ENCODE data around the gene IFIT2.

IFIT2 gene

DNA sequence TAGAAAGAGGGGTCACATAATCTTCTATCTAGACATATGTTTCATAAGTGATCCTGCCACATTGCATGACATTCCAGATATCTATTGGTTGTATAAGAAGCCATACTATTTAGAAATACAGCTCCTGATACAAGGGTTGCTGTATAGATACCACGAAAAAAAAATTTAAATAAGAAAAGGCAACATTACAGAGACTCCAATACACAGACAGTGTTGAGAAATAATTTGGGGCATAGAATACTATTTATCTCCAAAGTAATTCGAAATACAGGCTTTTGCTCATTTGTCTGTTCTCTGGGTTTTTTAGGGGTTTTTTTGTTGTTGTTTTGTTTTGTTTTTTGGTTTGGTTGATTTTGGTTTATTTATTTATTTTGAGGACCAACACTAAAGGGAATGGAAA lies 2.6 kb downstream of the IFIT2 start:
- Histone ChIP-seq H3K27me3 (ENCODE audit: insufficient read depth, low read length) (no peaks in the 10 kb centered on the region), H3K4me2 (ENCODE audit: low read length) (no peak overlapping the region), H3K27ac (ENCODE audit: low read depth, low read length, poor library complexity, severe bottlenecking) (no peak overlapping the region), H3K36me3 (ENCODE audit: insufficient read depth, low read length) (no peaks in the 10 kb centered on the region), H3K9ac (ENCODE audit: low read length) (no peak overlapping the region), H3K9me3 (ENCODE audit: low read length) (no peaks in the 10 kb centered on the region), H4K20me1 (ENCODE audit: insufficient read depth, low read length) (no peaks in the 10 kb centered on the region), H3K9me2 (ENCODE audit: low read depth, low read length) (no peaks in the 10 kb centered on the region), H3F3A (ENCODE audit: insufficient read depth, low read length) (no peaks in the 10 kb centered on the region), H3K79me2 (ENCODE audit: insufficient read depth, low read length) (no peaks in the 10 kb centered on the region), H3K4me3 (ENCODE audit: low read depth, low read length, poor library complexity, severe bottlenecking) (no peak overlapping the region), H3K4me1 (ENCODE audit: insufficient read depth, low read length, severe bottlenecking) (peaks cover 14% of the 10 kb centered on the region), H2AFZ (ENCODE audit: low read length) (no peak overlapping the region)
- TF ChIP-seq, protein P1, sequence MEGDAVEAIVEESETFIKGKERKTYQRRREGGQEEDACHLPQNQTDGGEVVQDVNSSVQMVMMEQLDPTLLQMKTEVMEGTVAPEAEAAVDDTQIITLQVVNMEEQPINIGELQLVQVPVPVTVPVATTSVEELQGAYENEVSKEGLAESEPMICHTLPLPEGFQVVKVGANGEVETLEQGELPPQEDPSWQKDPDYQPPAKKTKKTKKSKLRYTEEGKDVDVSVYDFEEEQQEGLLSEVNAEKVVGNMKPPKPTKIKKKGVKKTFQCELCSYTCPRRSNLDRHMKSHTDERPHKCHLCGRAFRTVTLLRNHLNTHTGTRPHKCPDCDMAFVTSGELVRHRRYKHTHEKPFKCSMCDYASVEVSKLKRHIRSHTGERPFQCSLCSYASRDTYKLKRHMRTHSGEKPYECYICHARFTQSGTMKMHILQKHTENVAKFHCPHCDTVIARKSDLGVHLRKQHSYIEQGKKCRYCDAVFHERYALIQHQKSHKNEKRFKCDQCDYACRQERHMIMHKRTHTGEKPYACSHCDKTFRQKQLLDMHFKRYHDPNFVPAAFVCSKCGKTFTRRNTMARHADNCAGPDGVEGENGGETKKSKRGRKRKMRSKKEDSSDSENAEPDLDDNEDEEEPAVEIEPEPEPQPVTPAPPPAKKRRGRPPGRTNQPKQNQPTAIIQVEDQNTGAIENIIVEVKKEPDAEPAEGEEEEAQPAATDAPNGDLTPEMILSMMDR (IDR thresholded peaks at IDR 0.05; ENCODE audit: low read length) = no peak
- no peak for TF ChIP-seq EZH2 (IDR thresholded peaks at IDR 0.05; ENCODE audit: borderline replicate concordance, low read length)

DNA sequence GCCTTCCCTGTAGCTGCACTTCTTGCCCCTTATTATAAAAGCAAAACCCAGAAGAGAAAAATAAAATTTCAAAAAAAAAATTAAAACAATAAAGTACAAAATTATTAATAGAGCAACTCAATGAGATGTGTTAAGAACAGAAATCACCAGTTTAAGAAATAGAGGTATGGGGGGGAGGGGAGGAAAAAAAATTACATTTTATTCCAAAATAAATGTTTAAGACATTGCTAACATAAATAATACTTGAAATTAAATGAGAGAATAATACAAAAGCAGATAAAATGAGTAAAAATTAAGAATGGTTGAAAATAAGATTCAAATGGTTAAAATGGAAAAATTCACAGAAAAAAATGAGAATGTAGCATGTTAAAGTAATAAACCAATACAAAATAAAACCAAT lies 3.1 kb downstream of the IFIT2 start:
- Histone ChIP-seq H3K9ac (ENCODE audit: low read length) (no peak overlapping the region), H3F3A (ENCODE audit: insufficient read depth, low read length) (no peaks in the 10 kb centered on the region), H3K9me2 (ENCODE audit: low read depth, low read length) (no peaks in the 10 kb centered on the region), H3K27me3 (ENCODE audit: insufficient read depth, low read length) (no peaks in the 10 kb centered on the region), H3K9me3 (ENCODE audit: low read length) (no peaks in the 10 kb centered on the region), H3K79me2 (ENCODE audit: insufficient read depth, low read length) (no peaks in the 10 kb centered on the region), H3K27ac (ENCODE audit: low read depth, low read length, poor library complexity, severe bottlenecking) (no peak overlapping the region), H3K36me3 (ENCODE audit: insufficient read depth, low read length) (no peaks in the 10 kb centered on the region), H4K20me1 (ENCODE audit: insufficient read depth, low read length) (no peaks in the 10 kb centered on the region), H3K4me2 (ENCODE audit: low read length) (no peak overlapping the region), H3K4me1 (ENCODE audit: insufficient read depth, low read length, severe bottlenecking) (peaks cover 14% of the 10 kb centered on the region), H2AFZ (ENCODE audit: low read length) (no peak overlapping the region), H3K4me3 (ENCODE audit: low read depth, low read length, poor library complexity, severe bottlenecking) (no peak overlapping the region)
- TF ChIP-seq EZH2 (IDR thresholded peaks at IDR 0.05; ENCODE audit: borderline replicate concordance, low read length) = no peak
- TF ChIP-seq, protein P1 (IDR thresholded peaks at IDR 0.05; ENCODE audit: low read length) = no peak

DNA sequence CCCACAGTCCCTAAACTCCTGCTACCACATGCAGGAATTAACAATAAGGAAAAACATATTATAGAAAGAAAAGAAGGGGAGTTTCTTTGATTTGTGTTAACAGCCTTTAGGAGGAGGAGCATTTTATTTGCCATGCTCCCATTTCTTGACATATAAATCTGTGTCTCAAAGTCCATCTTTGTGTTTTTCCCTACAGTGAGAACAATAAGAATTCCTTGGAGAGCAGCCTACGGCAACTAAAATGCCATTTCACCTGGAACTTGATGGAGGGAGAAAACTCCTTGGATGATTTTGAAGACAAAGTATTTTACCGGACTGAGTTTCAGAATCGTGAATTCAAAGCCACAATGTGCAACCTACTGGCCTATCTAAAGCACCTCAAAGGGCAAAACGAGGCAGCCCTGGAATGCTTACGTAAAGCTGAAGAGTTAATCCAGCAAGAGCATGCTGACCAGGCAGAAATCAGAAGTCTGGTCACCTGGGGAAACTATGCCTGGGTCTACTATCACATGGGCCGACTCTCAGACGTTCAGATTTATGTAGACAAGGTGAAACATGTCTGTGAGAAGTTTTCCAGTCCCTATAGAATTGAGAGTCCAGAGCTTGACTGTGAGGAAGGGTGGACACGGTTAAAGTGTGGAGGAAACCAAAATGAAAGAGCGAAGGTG lies 4.1 kb downstream of the IFIT2 start:
- Histone ChIP-seq H3K4me1 (ENCODE audit: insufficient read depth, low read length, severe bottlenecking) (peaks cover 14% of the 10 kb centered on the region), H3K9me2 (ENCODE audit: low read depth, low read length) (no peaks in the 10 kb centered on the region), H3K4me2 (ENCODE audit: low read length) (no peak overlapping the region), H3F3A (ENCODE audit: insufficient read depth, low read length) (no peaks in the 10 kb centered on the region), H3K79me2 (ENCODE audit: insufficient read depth, low read length) (no peaks in the 10 kb centered on the region), H4K20me1 (ENCODE audit: insufficient read depth, low read length) (no peaks in the 10 kb centered on the region), H3K36me3 (ENCODE audit: insufficient read depth, low read length) (no peaks in the 10 kb centered on the region), H3K4me3 (ENCODE audit: low read depth, low read length, poor library complexity, severe bottlenecking) (no peak overlapping the region), H3K9me3 (ENCODE audit: low read length) (no peaks in the 10 kb centered on the region), H3K9ac (ENCODE audit: low read length) (no peak overlapping the region), H3K27me3 (ENCODE audit: insufficient read depth, low read length) (no peaks in the 10 kb centered on the region), H3K27ac (ENCODE audit: low read depth, low read length, poor library complexity, severe bottlenecking) (no peak overlapping the region), H2AFZ (ENCODE audit: low read length) (no peak overlapping the region)
- TF ChIP-seq EZH2 (IDR thresholded peaks at IDR 0.05; ENCODE audit: borderline replicate concordance, low read length) = no peak
- TF ChIP-seq, protein P1 (IDR thresholded peaks at IDR 0.05; ENCODE audit: low read length) = no peak
